HEK293 (cell line): ENCODE results near the gene NT5DC3.

Source experiments
- CTCF ChIA-PET: fragments of 350-600 bp; formaldehyde crosslinking; extraction: SDS; loops from one replicate; lab custom pipeline; 2021; ENCODE audit warnings: antibody characterized with exemption; lab: Yijun Ruan, JAX
- POLR2A ChIA-PET: fragments of 300-600 bp; formaldehyde crosslinking; extraction: SDS; loops from one replicate; lab custom pipeline; 2020; ENCODE audit warnings: antibody characterized with exemption, inconsistent platforms; lab: Yijun Ruan, JAX
- H3K27ac ChIP-seq: fragments of 200-500 bp; sonication (Bioruptor generic); 2 replicates; pipeline ENCODE4 v1.5.1; 2014; ENCODE audit warnings: low read depth, low read length, control low read depth, inconsistent platforms; ENCODE audit errors: extremely low read depth
- H3K36me3 ChIP-seq, 2 experiments: fragments of 200-500 bp in 1 of 2; sonication (Bioruptor generic) in 1 of 2; 1 replicate in 1 of 2; 2 replicates in 1 of 2; pipeline ENCODE4 v1.5.1; 2014 to 2017; ENCODE audit warnings: inconsistent platforms in 2 of 2, low read length in 2 of 2; ENCODE audit not compliant: control insufficient read depth in 2 of 2, insufficient read depth in 1 of 2
- H3K4me1 ChIP-seq: fragments of 200-500 bp; sonication (Bioruptor generic); 2 replicates; pipeline ENCODE4 v1.5.1; 2014; ENCODE audit warnings: mild to moderate bottlenecking, low read length, inconsistent platforms; ENCODE audit not compliant: control insufficient read depth, insufficient read depth
- H3K4me3 ChIP-seq: 2 replicates; pipeline ENCODE4 v1.5.1; 2011; ENCODE audit warnings: low read depth, mild to moderate bottlenecking, control low read depth, low read length, moderate library complexity
- H3K9me3 ChIP-seq: fragments of 200-500 bp; sonication (Bioruptor generic); 2 replicates; pipeline ENCODE4 v1.5.1; 2014; ENCODE audit warnings: low read depth, low read length, inconsistent platforms; ENCODE audit not compliant: control insufficient read depth, insufficient read depth
- GLIS1 ChIP-seq: fragments of 450-650 bp; formaldehyde crosslinking; IDR thresholded peaks from 2 replicates; pipeline ENCODE4 v1.5.1; 2016; ENCODE audit warnings: missing biosample characterization, missing genetic modification characterization
- GLIS2 ChIP-seq: fragments of 450-650 bp; formaldehyde crosslinking; IDR thresholded peaks from 2 replicates; pipeline ENCODE4 v1.5.1; 2016; ENCODE audit warnings: missing biosample characterization, missing genetic modification characterization
- KLF17 ChIP-seq: fragments of 450-650 bp; formaldehyde crosslinking; IDR thresholded peaks from 2 replicates; pipeline ENCODE4 v1.5.1; 2016; ENCODE audit warnings: missing biosample characterization, missing genetic modification characterization
- OSR2 ChIP-seq: fragments of 450-650 bp; formaldehyde crosslinking; IDR thresholded peaks from 2 replicates; pipeline ENCODE4 v1.5.1; 2016; ENCODE audit warnings: missing biosample characterization, missing genetic modification characterization
- YY1 ChIP-seq: fragments of 450-650 bp; formaldehyde crosslinking; IDR thresholded peaks from 2 replicates; pipeline ENCODE4 v1.5.1; 2018; ENCODE audit warnings: missing biosample characterization, missing genetic modification characterization
- ZBTB11 ChIP-seq: fragments of 450-650 bp; formaldehyde crosslinking; conservative IDR thresholded peaks from 2 replicates; pipeline ENCODE4 v1.5.1; 2016; ENCODE audit warnings: low read depth, missing biosample characterization, missing genetic modification characterization
- ZFHX2 ChIP-seq: fragments of 450-650 bp; formaldehyde crosslinking; conservative IDR thresholded peaks from 2 replicates; pipeline ENCODE4 v1.5.1; 2016; ENCODE audit warnings: missing biosample characterization, missing genetic modification characterization
- ZFP37 ChIP-seq: fragments of 450-650 bp; formaldehyde crosslinking; IDR thresholded peaks from 2 replicates; pipeline ENCODE4 v1.5.1; 2016; ENCODE audit warnings: missing biosample characterization, missing genetic modification characterization
- ZNF211 ChIP-seq: fragments of 450-650 bp; formaldehyde crosslinking; IDR thresholded peaks from 2 replicates; pipeline ENCODE4 v1.5.1; 2016; ENCODE audit warnings: low read depth, missing biosample characterization, missing genetic modification characterization
- ZNF350 ChIP-seq: fragments of 450-650 bp; formaldehyde crosslinking; IDR thresholded peaks from 2 replicates; pipeline ENCODE4 v1.5.0; 2017; ENCODE audit warnings: missing biosample characterization, mild to moderate bottlenecking, missing genetic modification characterization
- ZNF394 ChIP-seq: fragments of 450-650 bp; formaldehyde crosslinking; IDR thresholded peaks from 2 replicates; pipeline ENCODE4 v1.5.1; 2016; ENCODE audit warnings: missing biosample characterization, missing genetic modification characterization, mild to moderate bottlenecking, moderate library complexity, borderline replicate concordance
- ZNF398 ChIP-seq: fragments of 450-650 bp; formaldehyde crosslinking; IDR thresholded peaks from 2 replicates; pipeline ENCODE4 v1.5.1; 2017; ENCODE audit warnings: missing biosample characterization, missing genetic modification characterization
- ZNF624 ChIP-seq: fragments of 450-650 bp; formaldehyde crosslinking; IDR thresholded peaks from 2 replicates; pipeline ENCODE4 v1.5.1; 2017; ENCODE audit warnings: missing biosample characterization, missing genetic modification characterization
- ZNF639 ChIP-seq: fragments of 450-650 bp; formaldehyde crosslinking; IDR thresholded peaks from 2 replicates; pipeline ENCODE4 v1.5.1; 2016; ENCODE audit warnings: missing biosample characterization, missing genetic modification characterization
- ZSCAN23 ChIP-seq: fragments of 450-650 bp; formaldehyde crosslinking; IDR thresholded peaks from 2 replicates; pipeline ENCODE4 v1.5.1; 2016; ENCODE audit warnings: missing biosample characterization, missing genetic modification characterization
- ZSCAN30 ChIP-seq: fragments of 450-650 bp; IDR thresholded peaks from 2 replicates; pipeline ENCODE4 v1.5.1; 2018; ENCODE audit warnings: missing biosample characterization, mild to moderate bottlenecking, missing genetic modification characterization, moderate library complexity
- TF ChIP-seq, protein P1 (sequence below): fragments of 450-650 bp; formaldehyde crosslinking; IDR thresholded peaks from 2 replicates; pipeline ENCODE4 v1.5.1; 2016; ENCODE audit warnings: missing biosample characterization, missing genetic modification characterization

Gene NT5DC3

GRCh38 chr12:103877288-103877687 lies 36.3 kb upstream of the NT5DC3 start:
- CTCF ChIA-PET = interaction anchor here (0.6 to 1.9 kb wide), 12 partner anchors 10 to 245 kb away, joined by 3 to 9 read pairs (median 4); no protein-coding TSS in a partner anchor
- no peaks in the 10 kb centered on the region for H3K9me3 ChIP-seq
- TF ChIP-seq ZFP37 (tag by site-specific recombination) (no peak), ZNF639 (no peak), ZNF398 (tag by site-specific recombination) (no peak), ZNF624 (no peak)
- H3K4me3 ChIP-seq = no peak overlapping the region
- H3K4me1 ChIP-seq = peaks cover 9% of the 10 kb centered on the region
- POLR2A ChIA-PET = no interaction called here
- H3K36me3 ChIP-seq = no peaks in the 10 kb centered on the region
- H3K27ac ChIP-seq = no peak overlapping the region

DNA sequence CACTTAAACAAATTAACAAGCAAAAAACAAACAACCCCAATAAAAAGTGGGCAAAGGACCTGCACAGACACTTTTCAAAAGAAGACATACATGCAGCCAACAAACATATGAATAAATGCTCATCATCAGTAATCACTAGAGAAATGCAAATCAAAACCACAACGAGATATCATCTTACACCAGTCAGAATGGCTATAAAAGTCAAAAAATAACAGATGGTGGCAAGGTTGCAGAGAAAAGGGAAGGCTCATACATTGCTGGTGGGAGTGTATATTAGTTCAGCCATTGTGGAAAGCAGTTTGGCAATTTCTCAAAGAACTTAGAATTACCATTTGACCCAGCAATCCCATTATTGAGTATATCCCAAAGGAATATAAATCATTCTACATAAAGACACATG lies 34.6 kb upstream of the NT5DC3 start:
- TF ChIP-seq ZNF211 (tag by site-specific recombination) = no peak
- no peak overlapping the region for H3K4me3 ChIP-seq
- peaks cover 9% of the 10 kb centered on the region for H3K4me1 ChIP-seq
- no peaks in the 10 kb centered on the region for H3K36me3 ChIP-seq
- ChIA-PET CTCF (no interaction called here), POLR2A (no interaction called here)
- H3K9me3 ChIP-seq = no peaks in the 10 kb centered on the region
- no peak overlapping the region for H3K27ac ChIP-seq

GRCh38 chr12:103868215-103868614 lies 27.2 kb upstream of the NT5DC3 start:
- CTCF ChIA-PET = interaction anchor here (0.7 to 1.2 kb wide), 3 partner anchors 36 to 228 kb away, joined by 3 to 4 read pairs (median 3); no protein-coding TSS in a partner anchor
- Histone ChIP-seq H3K4me3 (no peak overlapping the region), H3K36me3 (no peaks in the 10 kb centered on the region), H3K4me1 (no peaks in the 10 kb centered on the region), H3K9me3 (no peaks in the 10 kb centered on the region), H3K27ac (no peak overlapping the region)
- POLR2A ChIA-PET = no interaction called here
- TF ChIP-seq ZSCAN30 (tag by site-specific recombination) (no peak), ZNF350 (tag by site-specific recombination) (no peak), ZFHX2 (tag by site-specific recombination) (no peak), ZNF394 (no peak)

DNA sequence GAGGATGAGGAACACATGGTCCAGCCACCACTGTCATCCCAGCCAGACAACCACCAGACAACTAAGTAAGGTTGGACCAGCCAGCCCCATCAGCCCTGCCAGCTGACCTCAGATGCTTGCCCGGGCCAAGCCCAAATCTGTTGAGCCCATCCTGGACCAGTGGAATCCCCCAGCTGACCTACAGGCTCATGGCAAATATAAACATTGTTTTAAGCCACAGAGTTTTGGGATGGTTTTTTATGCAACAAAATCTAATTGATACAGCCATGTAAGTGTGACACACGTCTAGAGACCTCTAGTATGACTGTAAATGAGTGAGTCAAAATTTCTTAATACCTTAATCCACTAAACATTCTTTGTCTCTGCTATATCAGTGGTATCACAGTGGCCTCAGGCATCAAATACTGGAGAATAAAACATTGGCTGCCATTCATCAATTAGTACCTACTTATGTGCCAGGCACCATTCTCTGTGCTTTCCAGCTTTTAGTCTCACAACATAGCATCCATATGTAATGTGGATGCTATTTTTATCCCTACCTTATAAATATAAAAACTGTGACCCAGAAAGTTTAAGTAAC lies 24.2 kb upstream of the NT5DC3 start:
- no peak overlapping the region for H3K27ac ChIP-seq
- no peak overlapping the region for H3K4me3 ChIP-seq
- H3K9me3 ChIP-seq = no peaks in the 10 kb centered on the region
- H3K36me3 ChIP-seq = no peaks in the 10 kb centered on the region
- no peaks in the 10 kb centered on the region for H3K4me1 ChIP-seq
- ChIA-PET POLR2A (no interaction called here), CTCF (interaction anchor here (0.5 to 1.1 kb wide), 3 partner anchors 12 to 614 kb away, joined by 3 to 4 read pairs (median 3); no protein-coding TSS in a partner anchor)
- TF ChIP-seq OSR2 (no peak), GLIS2 (tag by site-specific recombination) (no peak), YY1 (tag by site-specific recombination) (no peak), ZSCAN23 (tag by site-specific recombination) (no peak), ZBTB11 (tag by site-specific recombination) (no peak), KLF17 (tag by site-specific recombination) (no peak), GLIS1 (tag by site-specific recombination) (no peak)
- TF ChIP-seq, protein P1, sequence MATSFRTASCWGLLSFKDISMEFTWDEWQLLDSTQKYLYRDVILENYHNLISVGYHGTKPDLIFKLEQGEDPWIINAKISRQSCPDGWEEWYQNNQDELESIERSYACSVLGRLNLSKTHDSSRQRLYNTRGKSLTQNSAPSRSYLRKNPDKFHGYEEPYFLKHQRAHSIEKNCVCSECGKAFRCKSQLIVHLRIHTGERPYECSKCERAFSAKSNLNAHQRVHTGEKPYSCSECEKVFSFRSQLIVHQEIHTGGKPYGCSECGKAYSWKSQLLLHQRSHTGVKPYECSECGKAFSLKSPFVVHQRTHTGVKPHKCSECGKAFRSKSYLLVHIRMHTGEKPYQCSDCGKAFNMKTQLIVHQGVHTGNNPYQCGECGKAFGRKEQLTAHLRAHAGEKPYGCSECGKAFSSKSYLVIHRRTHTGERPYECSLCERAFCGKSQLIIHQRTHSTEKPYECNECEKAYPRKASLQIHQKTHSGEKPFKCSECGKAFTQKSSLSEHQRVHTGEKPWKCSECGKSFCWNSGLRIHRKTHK (tag by site-specific recombination) = no peak
